ENCODE results near the gene MAP7. TPM values are rescaled to one million over a fixed set of nuclear protein-coding genes. Genes with fewer than 3 reads are reported as not detected.

MAP7 gene
- total RNA-seq, 2 donors from 2014 or later, result 5.1 to 6.9 TPM

DNA sequence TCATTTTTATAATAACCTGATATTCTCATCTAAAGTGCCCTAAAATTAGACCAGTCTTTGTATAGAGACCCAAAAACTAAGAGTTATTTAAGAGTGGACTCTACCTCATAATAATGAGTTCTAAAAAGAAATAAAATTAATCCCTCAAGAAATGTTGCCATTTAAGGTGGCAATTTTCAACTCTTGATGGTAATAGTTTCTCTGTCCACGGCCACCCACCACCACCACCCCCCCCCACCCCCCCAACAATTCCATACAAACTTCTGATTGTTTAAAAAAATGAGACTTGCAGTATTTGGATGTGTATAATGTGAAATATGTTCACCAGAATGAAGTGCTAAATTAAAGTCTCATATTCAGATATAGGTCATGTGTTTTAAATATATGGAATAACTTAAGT lies 2.4 kb downstream of the MAP7 start:
- ATAC-seq (ENCODE audit: insufficient number of reproducible peaks, low FRiP score, low read depth), result no peak
- Histone ChIP-seq H3K27me3 (replicated peaks; ENCODE audit: insufficient read depth) (no peaks in the 10 kb centered on the region), H3K36me3 (no peaks in the 10 kb centered on the region)

DNA sequence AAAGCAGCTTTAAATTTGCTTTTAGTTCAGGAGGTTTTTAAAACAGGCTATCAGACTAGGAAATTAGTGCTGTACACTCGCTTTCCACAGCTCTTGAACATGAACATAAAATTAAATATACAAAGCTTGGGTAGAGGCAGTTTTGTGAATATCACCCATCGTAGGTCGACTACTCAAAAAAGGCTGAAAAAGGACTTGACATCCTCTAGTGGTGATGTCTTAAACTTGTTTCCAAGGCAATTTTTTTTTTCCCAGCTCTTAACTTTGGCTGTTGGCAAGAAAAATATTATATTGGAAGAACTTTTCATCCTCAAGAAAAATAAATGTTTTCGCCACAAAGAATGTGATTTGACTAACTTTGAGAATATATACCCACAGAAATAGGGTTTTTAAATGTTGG lies 2.9 kb downstream of the MAP7 start:
- no peaks in the 10 kb centered on the region for H3K36me3 ChIP-seq
- H3K4me1 ChIP-seq (ENCODE audit: control insufficient read depth in 1 of 2, low read depth in 2 of 2), result peaks cover 4 to 18% of the 10 kb centered on the region in 2 donors
- TF ChIP-seq, protein P1, sequence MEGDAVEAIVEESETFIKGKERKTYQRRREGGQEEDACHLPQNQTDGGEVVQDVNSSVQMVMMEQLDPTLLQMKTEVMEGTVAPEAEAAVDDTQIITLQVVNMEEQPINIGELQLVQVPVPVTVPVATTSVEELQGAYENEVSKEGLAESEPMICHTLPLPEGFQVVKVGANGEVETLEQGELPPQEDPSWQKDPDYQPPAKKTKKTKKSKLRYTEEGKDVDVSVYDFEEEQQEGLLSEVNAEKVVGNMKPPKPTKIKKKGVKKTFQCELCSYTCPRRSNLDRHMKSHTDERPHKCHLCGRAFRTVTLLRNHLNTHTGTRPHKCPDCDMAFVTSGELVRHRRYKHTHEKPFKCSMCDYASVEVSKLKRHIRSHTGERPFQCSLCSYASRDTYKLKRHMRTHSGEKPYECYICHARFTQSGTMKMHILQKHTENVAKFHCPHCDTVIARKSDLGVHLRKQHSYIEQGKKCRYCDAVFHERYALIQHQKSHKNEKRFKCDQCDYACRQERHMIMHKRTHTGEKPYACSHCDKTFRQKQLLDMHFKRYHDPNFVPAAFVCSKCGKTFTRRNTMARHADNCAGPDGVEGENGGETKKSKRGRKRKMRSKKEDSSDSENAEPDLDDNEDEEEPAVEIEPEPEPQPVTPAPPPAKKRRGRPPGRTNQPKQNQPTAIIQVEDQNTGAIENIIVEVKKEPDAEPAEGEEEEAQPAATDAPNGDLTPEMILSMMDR (IDR thresholded peaks at IDR 0.05), result peak; percentile 56
- H3K27me3 ChIP-seq (replicated peaks; ENCODE audit: insufficient read depth), result no peaks in the 10 kb centered on the region
- H3K4me3 ChIP-seq, result no peak overlapping the region
- no peak for ATAC-seq (ENCODE audit: insufficient number of reproducible peaks, low FRiP score, low read depth)
- DNase-seq (ENCODE audit: low spot score), result no peak
- H3K9me3 ChIP-seq, result no peaks in the 10 kb centered on the region
- no peak overlapping the region for H3K27ac ChIP-seq

More for the DNA sequence above, 2.4 kb downstream of the MAP7 start:
- Histone ChIP-seq H3K9me3 (no peaks in the 10 kb centered on the region), H3K4me1 (ENCODE audit: control insufficient read depth in 1 of 2, low read depth in 2 of 2) (peaks cover 4 to 18% of the 10 kb centered on the region in 2 donors), H3K4me3 (no peak overlapping the region), H3K27ac (no peak overlapping the region)
- no peak for DNase-seq (ENCODE audit: low spot score)
- TF ChIP-seq, protein P1 (IDR thresholded peaks at IDR 0.05), result no peak

DNA sequence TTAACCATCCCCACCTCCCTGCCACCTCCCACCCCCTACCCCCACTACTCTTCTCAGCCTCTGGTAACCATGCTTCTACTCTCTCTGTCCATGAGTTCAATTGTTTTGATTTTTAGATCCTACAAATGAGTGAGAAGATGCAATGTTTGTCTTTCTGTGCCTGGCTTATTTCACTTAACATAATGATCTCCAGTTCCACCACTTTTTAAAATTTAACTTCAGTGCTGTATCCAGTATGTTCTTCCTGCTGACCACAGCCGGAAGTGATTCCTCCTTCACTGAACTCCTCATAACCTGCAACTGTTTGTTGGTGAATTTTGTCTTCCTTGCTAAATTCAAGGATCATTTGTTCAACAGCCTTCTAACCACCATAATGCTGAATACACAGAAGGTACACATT lies 3.9 kb downstream of the MAP7 start:
- no peaks in the 10 kb centered on the region for H3K27me3 ChIP-seq (replicated peaks; ENCODE audit: insufficient read depth)
- TF ChIP-seq, protein P1 (IDR thresholded peaks at IDR 0.05), result no peak
- H3K9me3 ChIP-seq, result no peaks in the 10 kb centered on the region
- H3K4me1 ChIP-seq (ENCODE audit: control insufficient read depth in 1 of 2, low read depth in 2 of 2), result peaks cover 4 to 18% of the 10 kb centered on the region in 2 donors
- ATAC-seq (ENCODE audit: insufficient number of reproducible peaks, low FRiP score, low read depth) (no peak), DNase-seq (ENCODE audit: low spot score) (no peak)
- H3K4me3 ChIP-seq, result no peak overlapping the region
- H3K27ac ChIP-seq, result no peak overlapping the region
- H3K36me3 ChIP-seq, result no peaks in the 10 kb centered on the region

- H3K9me3 ChIP-seq, result no peaks in the 10 kb centered on the region
- H3K36me3 ChIP-seq, result no peaks in the 10 kb centered on the region
- no peak for ATAC-seq (ENCODE audit: insufficient number of reproducible peaks, low FRiP score, low read depth)
- no peak for DNase-seq (ENCODE audit: low spot score)
- TF ChIP-seq, protein P1 (IDR thresholded peaks at IDR 0.05), result no peak
- no peak overlapping the region for H3K4me3 ChIP-seq
- H3K4me1 ChIP-seq (ENCODE audit: control insufficient read depth in 1 of 2, low read depth in 2 of 2), result peaks cover 0 to 4% of the 10 kb centered on the region in 2 donors
- H3K27me3 ChIP-seq (replicated peaks; ENCODE audit: insufficient read depth), result no peaks in the 10 kb centered on the region
- no peak overlapping the region for H3K27ac ChIP-seq
Observed at GRCh38 chr6:136544326-136544725, 5.9 kb downstream of the MAP7 start.

GRCh38 chr6:136541395-136541794 lies 8.8 kb downstream of the MAP7 start:
- DNase-seq (ENCODE audit: low spot score) (no peak), ATAC-seq (ENCODE audit: insufficient number of reproducible peaks, low FRiP score, low read depth) (no peak)
- Histone ChIP-seq H3K27ac (no peak overlapping the region), H3K4me3 (no peak overlapping the region), H3K27me3 (replicated peaks; ENCODE audit: insufficient read depth) (no peaks in the 10 kb centered on the region), H3K9me3 (no peaks in the 10 kb centered on the region), H3K36me3 (no peaks in the 10 kb centered on the region), H3K4me1 (ENCODE audit: control insufficient read depth in 1 of 2, low read depth in 2 of 2) (no peaks in the 10 kb centered on the region)
- TF ChIP-seq, protein P1 (IDR thresholded peaks at IDR 0.05), result no peak

Measured in thoracic aorta (tissue), 2 donors.